ENCODE data around the gene NEGR1. TPM values are rescaled to one million over a fixed set of nuclear protein-coding genes. Genes with fewer than 3 reads are reported as not detected.

The NEGR1 gene
- total RNA-seq, 1 experiment from 2014 or later = 0.05 TPM

DNA sequence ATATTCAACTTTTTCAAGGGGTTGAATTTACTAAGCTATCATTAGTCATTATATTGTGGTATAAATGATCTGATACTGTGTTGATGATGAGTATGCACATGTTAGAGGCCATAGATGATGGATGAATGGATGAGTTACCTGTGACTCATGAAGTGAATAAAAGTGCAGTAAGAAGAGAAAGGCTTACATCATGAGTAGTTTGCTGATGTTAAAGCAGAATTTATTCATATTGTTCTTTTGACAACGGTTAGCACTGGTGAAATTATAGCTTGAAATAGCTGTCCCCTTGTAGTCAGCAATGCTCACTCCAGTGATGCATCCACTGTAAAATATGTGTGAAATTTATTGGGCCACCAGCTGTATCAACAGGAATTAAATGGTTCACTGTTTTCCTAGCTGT is 660.6 kb downstream of the NEGR1 start:
- intact Hi-C loops (cut with micrococcal nuclease) = no loop called here
- H3K4me2 ChIP-seq (ENCODE audit: low read length) = no peak overlapping the region
- ATAC-seq = no peak

More for the DNA sequence above, 660.6 kb downstream of the NEGR1 start:
- CTCF ChIA-PET = no interaction called here
- Histone ChIP-seq H3K36me3 (ENCODE audit: control insufficient read depth in 1 of 2, insufficient read depth in 2 of 2, low read length in 2 of 2) (no peaks in the 10 kb centered on the region), H3K4me1 (ENCODE audit: control insufficient read depth in 1 of 2, insufficient read depth in 2 of 2, low read length in 2 of 2) (no peaks in the 10 kb centered on the region), H3K9ac (ENCODE audit: low read length) (no peak overlapping the region), H3K9me2 (ENCODE audit: insufficient read depth) (no peaks in the 10 kb centered on the region), H3K27ac (ENCODE audit: low read depth, low read length) (no peak overlapping the region), H3K9me3 (ENCODE audit: control insufficient read depth in 1 of 2, insufficient read depth in 1 of 2, low read depth in 1 of 2, low read length in 2 of 2) (peaks cover 0 to 11% of the 10 kb centered on the region in 2 experiments; a peak in 2 of 4 replicates), H2AFZ (ENCODE audit: low read depth, low read length, poor library complexity, severe bottlenecking) (no peak overlapping the region), H4K20me1 (ENCODE audit: insufficient read depth) (no peaks in the 10 kb centered on the region), H3K27me3 (ENCODE audit: insufficient read depth, low read length) (no peaks in the 10 kb centered on the region), H3K79me2 (ENCODE audit: insufficient read depth, low read length) (no peaks in the 10 kb centered on the region), H3K4me3 (replicated peaks in 1 of 2; ENCODE audit: low read depth in 1 of 2, low read length in 2 of 2) (no peak overlapping the region)
- RAD21 ChIA-PET (ENCODE audit: low non-redundant PET in 1 of 2, low total read pairs in 2 of 2, uncharacterized antibody in 2 of 2, unreplicated experiment in 2 of 2) = no interaction called here
- DNase-seq (ENCODE audit: low read depth, low spot score) = no peak
- no TSS peak for BruUV-seq (replicated peaks)
- POLR2A ChIA-PET = no interaction called here
- no peak for TF ChIP-seq ELF1 (IDR thresholded peaks at IDR 0.05; ENCODE audit: borderline replicate concordance, low read depth)
- TF ChIP-seq RAD21 (IDR thresholded peaks at IDR 0.05; ENCODE audit: low read depth) = no peak
- TF ChIP-seq ZFX (IDR thresholded peaks at IDR 0.05) = no peak
- TF ChIP-seq SRF (IDR thresholded peaks at IDR 0.05; ENCODE audit: low read depth) = no peak
- no peak for TF ChIP-seq CEBPB (IDR thresholded peaks at IDR 0.05; ENCODE audit: low read depth)
- TF ChIP-seq, protein P1, sequence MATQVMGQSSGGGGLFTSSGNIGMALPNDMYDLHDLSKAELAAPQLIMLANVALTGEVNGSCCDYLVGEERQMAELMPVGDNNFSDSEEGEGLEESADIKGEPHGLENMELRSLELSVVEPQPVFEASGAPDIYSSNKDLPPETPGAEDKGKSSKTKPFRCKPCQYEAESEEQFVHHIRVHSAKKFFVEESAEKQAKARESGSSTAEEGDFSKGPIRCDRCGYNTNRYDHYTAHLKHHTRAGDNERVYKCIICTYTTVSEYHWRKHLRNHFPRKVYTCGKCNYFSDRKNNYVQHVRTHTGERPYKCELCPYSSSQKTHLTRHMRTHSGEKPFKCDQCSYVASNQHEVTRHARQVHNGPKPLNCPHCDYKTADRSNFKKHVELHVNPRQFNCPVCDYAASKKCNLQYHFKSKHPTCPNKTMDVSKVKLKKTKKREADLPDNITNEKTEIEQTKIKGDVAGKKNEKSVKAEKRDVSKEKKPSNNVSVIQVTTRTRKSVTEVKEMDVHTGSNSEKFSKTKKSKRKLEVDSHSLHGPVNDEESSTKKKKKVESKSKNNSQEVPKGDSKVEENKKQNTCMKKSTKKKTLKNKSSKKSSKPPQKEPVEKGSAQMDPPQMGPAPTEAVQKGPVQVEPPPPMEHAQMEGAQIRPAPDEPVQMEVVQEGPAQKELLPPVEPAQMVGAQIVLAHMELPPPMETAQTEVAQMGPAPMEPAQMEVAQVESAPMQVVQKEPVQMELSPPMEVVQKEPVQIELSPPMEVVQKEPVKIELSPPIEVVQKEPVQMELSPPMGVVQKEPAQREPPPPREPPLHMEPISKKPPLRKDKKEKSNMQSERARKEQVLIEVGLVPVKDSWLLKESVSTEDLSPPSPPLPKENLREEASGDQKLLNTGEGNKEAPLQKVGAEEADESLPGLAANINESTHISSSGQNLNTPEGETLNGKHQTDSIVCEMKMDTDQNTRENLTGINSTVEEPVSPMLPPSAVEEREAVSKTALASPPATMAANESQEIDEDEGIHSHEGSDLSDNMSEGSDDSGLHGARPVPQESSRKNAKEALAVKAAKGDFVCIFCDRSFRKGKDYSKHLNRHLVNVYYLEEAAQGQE (IDR thresholded peaks at IDR 0.05; ENCODE audit: low read depth) = no peak
- TF ChIP-seq FOSL1 (IDR thresholded peaks at IDR 0.05; ENCODE audit: low read depth) = no peak
